Right atrium auricular region (tissue), 2 donors: ENCODE measurements around the gene DCDC2C. TPM values are rescaled to one million over a fixed set of nuclear protein-coding genes. Genes with fewer than 3 reads are reported as not detected.

ENCODE experiments used
- DNase-seq: peaks from one replicate; pipeline ENCODE4 v3.0.0-alpha.2; 2019; ENCODE audit warnings: low spot score
- H3K27ac ChIP-seq, 2 donors: fragments of 200-600 bp; sonication (generic); 1 replicate in 1 of 2; 2 replicates in 1 of 2; pipeline ENCODE4 v1.5.1; 2016 to 2019
- H3K27me3 ChIP-seq, 2 donors: fragments of 200-600 bp; sonication (generic); one replicate each; pipeline versions ENCODE4 v1.5.1 to v1.6.0; 2017 to 2019
- H3K36me3 ChIP-seq: fragments of 200-600 bp; sonication (generic); one replicate; pipeline ENCODE4 v1.5.1; 2016
- H3K4me1 ChIP-seq, 2 donors: fragments of 200-600 bp; sonication (generic); one replicate each; pipeline versions ENCODE4 v1.5.1 to v1.6.0; 2017 to 2019
- H3K4me3 ChIP-seq, 2 donors: fragments of 200-600 bp; sonication (generic); 1 replicate in 1 of 2; 2 replicates in 1 of 2; pipeline ENCODE4 v1.5.1; 2017 to 2019; ENCODE audit warnings: mild to moderate bottlenecking in 1 of 2, moderate library complexity in 1 of 2
- H3K9me3 ChIP-seq, 2 donors: fragments of 200-600 bp; sonication (generic); one replicate each; pipeline ENCODE4 v1.5.1; 2019
- CTCF ChIP-seq, 2 donors: fragments of 200-600 bp; sonication (generic); IDR thresholded peaks; one replicate each; pipeline ENCODE4 v1.5.1; 2019; ENCODE audit warnings: antibody characterized with exemption in 2 of 2
- total RNA-seq, 2 donors: library from RNA; depleted of rRNA; stranded (reverse); fragments of >200 nt; gene quantifications; one replicate each; pipeline ENCODE4 v1.1.0, GENCODE V29; 2016

DCDC2C gene
- total RNA-seq, 2 donors from 2014 or later = not detected

GRCh38 chr2:3749201-3749600 is 45.8 kb downstream of the DCDC2C start:
- no peaks in the 10 kb centered on the region for H3K4me1 ChIP-seq
- H3K36me3 ChIP-seq = no peaks in the 10 kb centered on the region
- no peak overlapping the region for H3K4me3 ChIP-seq
- H3K27ac ChIP-seq = no peak overlapping the region
- H3K9me3 ChIP-seq = no peaks in the 10 kb centered on the region
- no peaks in the 10 kb centered on the region for H3K27me3 ChIP-seq
- DNase-seq = no peak
- TF ChIP-seq CTCF (IDR thresholded peaks at IDR 0.05) = no peak

GRCh38 chr2:3751251-3751650 is 47.9 kb downstream of the DCDC2C start:
- H3K36me3 ChIP-seq = no peaks in the 10 kb centered on the region
- H3K27me3 ChIP-seq = no peaks in the 10 kb centered on the region
- no peaks in the 10 kb centered on the region for H3K9me3 ChIP-seq
- TF ChIP-seq CTCF (IDR thresholded peaks at IDR 0.05) = no peak
- no peak overlapping the region for H3K4me3 ChIP-seq
- H3K4me1 ChIP-seq = no peaks in the 10 kb centered on the region
- H3K27ac ChIP-seq = no peak overlapping the region
- no peak for DNase-seq

- Histone ChIP-seq H3K27ac (no peak overlapping the region), H3K27me3 (no peaks in the 10 kb centered on the region), H3K4me3 (no peak overlapping the region), H3K36me3 (no peaks in the 10 kb centered on the region), H3K9me3 (no peaks in the 10 kb centered on the region), H3K4me1 (no peaks in the 10 kb centered on the region)
- no peak for DNase-seq
- TF ChIP-seq CTCF (IDR thresholded peaks at IDR 0.05) = no peak
Measured at GRCh38 chr2:3751806-3752205, 48.4 kb downstream of the DCDC2C start.

GRCh38 chr2:3752376-3752775 is 49.0 kb downstream of the DCDC2C start:
- no peak for DNase-seq
- H3K4me1 ChIP-seq = no peaks in the 10 kb centered on the region
- no peaks in the 10 kb centered on the region for H3K36me3 ChIP-seq
- TF ChIP-seq CTCF (IDR thresholded peaks at IDR 0.05) = no peak
- H3K9me3 ChIP-seq = no peaks in the 10 kb centered on the region
- no peak overlapping the region for H3K4me3 ChIP-seq
- H3K27me3 ChIP-seq = no peaks in the 10 kb centered on the region
- H3K27ac ChIP-seq = no peak overlapping the region

- Histone ChIP-seq H3K9me3 (no peaks in the 10 kb centered on the region), H3K27me3 (no peaks in the 10 kb centered on the region), H3K27ac (no peak overlapping the region), H3K36me3 (no peaks in the 10 kb centered on the region), H3K4me1 (no peaks in the 10 kb centered on the region), H3K4me3 (no peak overlapping the region)
- no peak for DNase-seq
- TF ChIP-seq CTCF (IDR thresholded peaks at IDR 0.05) = no peak
Measured at GRCh38 chr2:3753561-3753960, 50.2 kb downstream of the DCDC2C start.

GRCh38 chr2:3754280-3754679 is 50.9 kb downstream of the DCDC2C start:
- no peaks in the 10 kb centered on the region for H3K4me1 ChIP-seq
- no peak for TF ChIP-seq CTCF (IDR thresholded peaks at IDR 0.05)
- H3K27me3 ChIP-seq = no peaks in the 10 kb centered on the region
- no peak for DNase-seq
- no peak overlapping the region for H3K27ac ChIP-seq
- H3K36me3 ChIP-seq = no peaks in the 10 kb centered on the region
- H3K4me3 ChIP-seq = no peak overlapping the region
- H3K9me3 ChIP-seq = no peaks in the 10 kb centered on the region
